ENCODE data around the gene ABCB11. TPM values are rescaled to one million over a fixed set of nuclear protein-coding genes. Genes with fewer than 3 reads are reported as not detected.

ABCB11 gene
- not detected for polyA plus RNA-seq (2012; ENCODE audit: low read depth, missing spikeins)

DNA sequence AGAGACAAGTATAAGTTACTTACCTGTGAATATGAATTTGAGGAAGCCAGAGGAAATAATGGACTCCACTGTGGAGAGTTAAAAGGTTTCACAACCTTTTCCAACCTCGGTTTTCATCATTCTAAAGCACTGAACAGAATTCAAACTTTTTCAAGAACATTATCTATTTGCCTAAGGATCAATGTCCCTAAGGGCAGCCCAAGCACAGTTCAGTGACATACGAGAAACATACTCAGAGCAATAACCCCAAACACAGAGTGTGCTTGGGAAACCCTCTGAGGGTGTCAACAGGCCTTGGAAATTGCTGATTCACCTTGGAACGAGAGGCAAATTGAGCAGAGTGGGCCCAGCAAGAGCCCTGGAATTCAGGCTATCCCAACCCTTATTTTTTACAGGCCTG, at the start of gene ABCB11:
TSS of gene ABCB11 (minus strand) at position 123 of the 400 bp plus-strand sequence. CDS start 13,199 bp downstream, outside the sequence.
- no peak for DNase-seq (ENCODE audit: insufficient read length, low spot score)
- no peak for FAIRE-seq
- no peak for TF ChIP-seq POLR2A (IDR thresholded peaks at IDR 0.05; ENCODE audit: low read depth, low read length)
- no peak for TF ChIP-seq SPI1 (IDR thresholded peaks at IDR 0.05; ENCODE audit: low read depth, low read length)
- no peak for TF ChIP-seq PAX5 (IDR thresholded peaks at IDR 0.05; ENCODE audit: insufficient read depth, low read length, severe bottlenecking)
- TF ChIP-seq POLR2AphosphoS5 (IDR thresholded peaks at IDR 0.05; ENCODE audit: low read depth, low read length) = no peak
- TF ChIP-seq TAF1 (IDR thresholded peaks at IDR 0.05; ENCODE audit: low read depth, low read length) = no peak
- no peak for TF ChIP-seq POU2F2 (IDR thresholded peaks at IDR 0.05; ENCODE audit: low read depth, low read length)

DNA sequence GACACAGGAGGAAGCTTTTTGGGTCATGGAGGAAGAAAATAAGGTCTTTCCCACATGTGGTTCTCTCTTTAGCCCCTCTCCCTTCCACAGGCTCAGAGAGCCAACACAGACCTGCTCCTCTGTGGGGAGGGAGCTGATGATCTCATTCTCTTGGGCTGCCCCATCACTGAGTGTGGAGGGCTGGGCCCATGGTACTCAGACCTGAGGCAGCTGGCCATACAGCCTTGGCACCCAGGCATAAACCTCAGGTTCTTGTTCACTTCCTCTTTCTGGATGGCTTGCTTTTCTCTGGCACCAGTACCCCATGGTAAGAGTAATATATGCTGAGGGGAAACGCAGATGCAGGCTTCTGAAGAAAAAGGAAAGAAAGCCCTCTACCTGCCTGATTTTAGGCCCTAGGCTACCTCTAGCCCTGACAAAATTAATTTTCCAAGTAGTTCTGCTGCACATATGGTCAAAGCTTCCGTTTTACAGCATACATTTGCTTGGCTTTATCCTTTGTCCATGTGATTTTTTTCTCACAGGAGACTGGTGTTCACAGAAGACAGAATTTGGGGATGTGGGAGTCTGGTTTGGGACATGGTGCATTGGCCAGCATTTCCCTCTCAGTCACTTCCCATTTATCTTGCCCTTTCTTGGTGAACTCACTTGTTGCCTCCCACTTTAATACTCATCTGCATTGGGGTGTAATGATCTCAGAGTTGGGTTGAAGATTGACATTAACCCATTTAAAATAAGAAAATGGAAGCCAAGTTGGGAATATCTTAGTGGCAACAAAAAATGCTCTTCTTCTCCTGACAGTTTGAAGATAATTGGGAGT, 49.3 kb upstream of the ABCB11 start:
- FAIRE-seq = no peak
- TF ChIP-seq PAX5 (IDR thresholded peaks at IDR 0.05; ENCODE audit: insufficient read depth, low read length, severe bottlenecking) = no peak
- peak; percentile 83 for TF ChIP-seq SPI1 (IDR thresholded peaks at IDR 0.05; ENCODE audit: low read depth, low read length)
- no peak for TF ChIP-seq POLR2A (IDR thresholded peaks at IDR 0.05; ENCODE audit: low read depth, low read length)
- TF ChIP-seq TAF1 (IDR thresholded peaks at IDR 0.05; ENCODE audit: low read depth, low read length) = no peak

DNA sequence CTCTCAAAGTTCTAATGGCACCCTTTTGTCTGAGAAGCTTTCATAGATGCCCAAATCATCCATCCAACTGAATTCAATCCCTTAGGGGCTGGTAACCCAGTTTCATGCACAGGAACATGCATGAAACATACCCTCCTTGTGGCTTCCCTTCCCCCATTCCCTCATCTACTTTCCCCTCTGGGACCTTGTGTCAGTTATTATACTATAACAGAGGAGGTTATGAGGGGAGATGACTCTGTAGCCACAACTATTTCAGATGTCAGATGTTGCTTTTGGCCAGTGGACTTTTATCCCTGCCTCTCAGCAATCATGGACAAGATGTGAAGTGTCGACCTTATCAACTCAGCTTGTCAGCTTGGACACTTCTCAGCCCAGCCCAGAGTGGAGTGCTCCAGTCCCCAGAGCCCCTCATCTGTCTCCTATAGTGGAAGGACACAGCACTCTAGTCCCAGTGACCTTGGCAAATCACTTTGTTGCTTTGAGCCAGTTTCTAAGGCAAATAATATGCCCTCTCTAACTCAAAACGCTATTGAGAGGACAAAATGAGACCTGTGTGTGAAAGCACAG, 46.6 kb upstream of the ABCB11 start:
- no peak for TF ChIP-seq SPI1 (IDR thresholded peaks at IDR 0.05; ENCODE audit: low read depth, low read length)
- TF ChIP-seq POU2F2 (IDR thresholded peaks at IDR 0.05; ENCODE audit: low read depth, low read length) = no peak
- TF ChIP-seq POLR2A (IDR thresholded peaks at IDR 0.05; ENCODE audit: low read depth, low read length) = no peak
- no peak for TF ChIP-seq PAX5 (IDR thresholded peaks at IDR 0.05; ENCODE audit: insufficient read depth, low read length, severe bottlenecking)
- no peak for TF ChIP-seq TAF1 (IDR thresholded peaks at IDR 0.05; ENCODE audit: low read depth, low read length)
- FAIRE-seq (no peak), DNase-seq (ENCODE audit: insufficient read length, low spot score) (no peak)

More for the DNA sequence above, 49.3 kb upstream of the ABCB11 start:
- DNase-seq (ENCODE audit: insufficient read length, low spot score) = no peak

DNA sequence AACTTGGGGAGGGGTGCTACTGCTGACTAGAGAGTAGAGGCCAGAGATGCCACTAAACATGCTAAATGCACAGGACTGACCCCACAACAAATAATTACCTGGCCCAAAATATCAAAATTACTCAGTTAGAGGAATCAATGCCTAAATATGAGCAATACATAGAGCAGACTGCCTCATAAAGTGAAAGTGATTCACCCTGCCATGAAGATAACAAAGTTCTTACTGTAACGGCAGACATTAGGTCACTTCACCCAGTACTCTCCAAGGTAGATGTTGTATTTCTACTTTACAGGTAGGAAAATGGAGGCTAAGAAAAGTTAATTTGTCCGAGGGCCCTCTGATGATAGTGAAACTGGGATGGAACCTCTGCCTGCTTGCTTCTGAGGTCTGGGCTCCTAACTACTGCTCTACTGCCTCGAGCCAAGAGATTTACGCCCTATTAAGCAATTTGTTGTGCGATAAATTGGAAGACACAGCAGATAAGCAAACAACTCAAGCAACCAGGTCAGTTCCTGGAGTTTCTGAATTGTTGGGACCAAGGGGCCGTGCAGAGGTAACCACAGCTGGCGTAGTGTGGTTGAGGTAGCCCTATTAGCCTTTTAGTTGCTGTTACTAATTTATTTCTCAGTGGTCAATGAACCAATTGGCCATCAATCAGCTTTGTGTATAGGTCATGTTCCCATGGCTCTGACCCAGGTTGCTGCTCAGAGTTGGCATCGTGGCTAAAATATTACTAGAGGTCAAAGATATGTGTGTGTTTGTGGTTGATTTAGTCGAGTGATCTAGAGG, 43.0 kb upstream of the ABCB11 start:
- DNase-seq (ENCODE audit: insufficient read length, low spot score) (no peak), FAIRE-seq (no peak)
- no peak for TF ChIP-seq SPI1 (IDR thresholded peaks at IDR 0.05; ENCODE audit: low read depth, low read length)
- no peak for TF ChIP-seq POLR2AphosphoS5 (IDR thresholded peaks at IDR 0.05; ENCODE audit: low read depth, low read length)
- no peak for TF ChIP-seq POU2F2 (IDR thresholded peaks at IDR 0.05; ENCODE audit: low read depth, low read length)
- no peak for TF ChIP-seq PAX5 (IDR thresholded peaks at IDR 0.05; ENCODE audit: insufficient read depth, low read length, severe bottlenecking)
- TF ChIP-seq POLR2A (IDR thresholded peaks at IDR 0.05; ENCODE audit: low read depth, low read length) = no peak
- no peak for TF ChIP-seq TAF1 (IDR thresholded peaks at IDR 0.05; ENCODE audit: low read depth, low read length)

DNA sequence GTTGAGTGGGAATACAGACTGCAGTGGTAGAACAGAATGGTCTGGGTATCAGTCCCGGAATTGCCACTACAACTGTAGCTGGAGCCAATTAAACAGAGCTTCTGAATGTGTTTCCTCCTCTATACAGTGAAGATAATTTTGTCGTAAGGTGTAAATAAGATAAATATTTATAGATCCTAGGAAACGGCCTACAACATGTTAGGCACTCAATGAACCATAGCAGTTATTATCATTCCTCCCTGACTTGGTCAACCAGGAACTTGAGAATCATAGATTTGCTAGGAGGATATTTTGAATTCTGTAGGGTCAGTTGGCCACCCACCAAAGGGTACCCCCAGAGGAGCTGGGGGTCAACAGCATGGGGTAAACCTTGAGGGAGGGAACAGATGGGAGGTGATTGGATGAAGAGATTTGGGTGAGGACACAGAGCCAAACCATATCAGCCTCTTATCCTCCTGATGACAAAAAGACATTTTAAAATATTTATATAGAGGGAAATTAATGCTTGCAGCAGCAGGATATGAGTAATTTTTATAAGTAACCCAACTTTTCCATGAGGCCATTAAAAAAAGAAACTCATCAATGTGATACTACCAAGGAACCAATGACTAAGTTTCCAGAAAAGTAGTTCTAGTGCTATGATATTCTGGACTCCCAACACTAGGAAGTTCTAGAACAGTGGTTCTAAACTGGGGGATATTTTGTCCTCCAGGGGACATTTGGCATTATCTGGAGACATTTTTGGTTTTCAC, 42.3 kb upstream of the ABCB11 start:
- no peak for TF ChIP-seq SPI1 (IDR thresholded peaks at IDR 0.05; ENCODE audit: low read depth, low read length)
- no peak for DNase-seq (ENCODE audit: insufficient read length, low spot score)
- FAIRE-seq = no peak

DNA sequence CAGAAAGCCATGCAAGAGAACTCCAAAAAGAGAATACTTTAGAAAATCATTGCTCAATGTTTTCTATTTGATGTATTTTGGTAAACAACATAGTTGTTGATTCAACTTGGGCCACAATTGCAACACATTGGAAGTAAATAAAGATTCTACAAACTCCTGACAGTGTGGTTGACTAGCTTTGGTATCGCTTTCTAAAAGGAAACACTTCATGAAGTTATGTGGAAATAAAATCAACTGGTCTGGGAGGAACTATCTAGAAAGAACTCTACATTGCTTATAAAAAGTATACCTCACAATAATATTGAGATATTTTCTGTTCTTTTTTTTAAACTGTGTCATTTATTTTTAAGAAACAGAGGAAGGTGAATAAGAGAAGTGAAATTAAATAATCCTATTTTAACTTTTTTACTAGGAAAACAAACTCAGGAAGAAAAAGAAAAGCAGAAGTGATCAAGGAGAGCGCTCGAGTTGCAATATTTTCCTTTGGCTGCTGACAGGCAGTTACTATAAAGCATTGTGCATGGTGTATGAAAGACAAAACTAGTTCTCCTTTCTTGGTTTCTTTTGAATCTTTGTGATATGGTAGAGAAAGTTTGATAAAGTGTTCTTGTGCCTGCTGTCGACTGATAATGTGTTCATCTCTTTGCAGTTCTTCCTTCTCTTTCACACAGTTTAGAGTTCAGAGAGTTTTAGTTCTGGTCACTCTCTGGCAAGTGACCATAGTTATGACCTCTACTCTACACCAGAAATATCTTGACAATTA, 41.2 kb upstream of the ABCB11 start:
- TF ChIP-seq TAF1 (IDR thresholded peaks at IDR 0.05; ENCODE audit: low read depth, low read length) (no peak), SPI1 (IDR thresholded peaks at IDR 0.05; ENCODE audit: low read depth, low read length) (peak; percentile 60; the same call in 1 of the 2 replicates)
- FAIRE-seq (no peak), DNase-seq (ENCODE audit: insufficient read length, low spot score) (no peak)

DNA sequence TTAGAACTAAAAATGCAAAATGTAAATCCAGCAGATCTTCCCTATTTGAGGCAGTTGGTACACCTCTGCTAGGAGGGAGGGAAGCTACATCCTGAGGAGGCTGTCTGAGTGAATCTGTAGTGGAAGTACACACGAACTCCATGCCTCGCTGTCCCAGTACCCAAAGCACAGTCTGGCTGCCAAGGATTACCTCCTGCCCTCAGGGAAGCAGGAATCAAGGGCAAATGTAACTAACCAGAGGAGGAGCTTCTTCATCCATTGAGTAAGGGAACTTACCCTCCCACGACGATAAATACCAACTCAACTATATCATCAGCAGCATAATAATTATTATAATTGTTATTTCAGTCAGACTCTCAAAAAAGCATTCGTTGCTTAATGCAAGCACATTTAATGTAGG, 40.3 kb upstream of the ABCB11 start:
- FAIRE-seq = no peak
- no peak for TF ChIP-seq POLR2AphosphoS5 (IDR thresholded peaks at IDR 0.05; ENCODE audit: low read depth, low read length)

DNA sequence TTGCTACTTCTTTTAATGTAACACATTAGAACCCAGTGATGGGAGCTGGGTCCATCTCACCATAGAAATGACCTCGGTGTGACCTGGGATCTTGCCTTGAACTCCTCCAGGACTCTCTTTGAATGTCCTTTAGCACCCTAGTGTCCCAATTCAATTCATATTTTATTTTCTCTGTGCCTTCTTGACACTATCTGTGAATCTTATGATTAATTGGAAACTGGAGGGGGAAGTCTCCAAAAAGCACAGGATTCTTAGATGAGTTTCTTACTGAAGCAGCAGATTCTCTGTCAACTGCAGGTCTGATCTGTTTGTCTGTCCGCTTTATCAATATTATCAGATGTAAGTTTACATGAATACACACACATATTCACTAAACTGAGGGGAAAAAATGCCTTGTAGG, 38.7 kb upstream of the ABCB11 start:
- TF ChIP-seq PAX5 (IDR thresholded peaks at IDR 0.05; ENCODE audit: insufficient read depth, low read length, severe bottlenecking) (no peak), POLR2AphosphoS5 (IDR thresholded peaks at IDR 0.05; ENCODE audit: low read depth, low read length) (no peak), POU2F2 (IDR thresholded peaks at IDR 0.05; ENCODE audit: low read depth, low read length) (no peak), POLR2A (IDR thresholded peaks at IDR 0.05; ENCODE audit: low read depth, low read length) (no peak), TAF1 (IDR thresholded peaks at IDR 0.05; ENCODE audit: low read depth, low read length) (no peak), SPI1 (IDR thresholded peaks at IDR 0.05; ENCODE audit: low read depth, low read length) (no peak)
- no peak for DNase-seq (ENCODE audit: insufficient read length, low spot score)
- no peak for FAIRE-seq

More for the DNA sequence above, 40.3 kb upstream of the ABCB11 start:
- DNase-seq (ENCODE audit: insufficient read length, low spot score) = no peak

DNA sequence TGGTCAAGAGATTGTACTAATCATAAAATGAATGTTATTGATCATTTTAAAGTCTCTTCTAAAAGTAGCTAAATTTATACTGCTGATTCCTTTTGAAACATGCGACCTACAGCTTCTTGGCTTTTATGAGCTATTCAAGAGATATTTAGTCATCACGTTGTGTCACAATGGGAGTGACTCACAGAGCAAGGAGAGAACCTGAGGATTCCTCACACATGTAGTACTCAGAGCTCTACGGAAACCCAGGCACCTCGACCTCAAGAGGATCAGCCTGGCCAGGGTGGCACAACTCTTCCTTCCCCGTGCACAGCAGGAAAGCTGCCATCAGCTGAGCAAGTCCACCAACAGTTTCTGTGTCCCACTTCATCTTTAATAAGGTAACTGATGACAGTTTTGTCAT, 38.2 kb upstream of the ABCB11 start, which contains the start of gene DHRS9:
TSS of gene DHRS9 (plus strand) at position 223 of the 400 bp plus-strand sequence. CDS start 12,019 bp downstream, outside the sequence.
- TF ChIP-seq POLR2AphosphoS5 (IDR thresholded peaks at IDR 0.05; ENCODE audit: low read depth, low read length) (no peak), PAX5 (IDR thresholded peaks at IDR 0.05; ENCODE audit: insufficient read depth, low read length, severe bottlenecking) (no peak), POLR2A (IDR thresholded peaks at IDR 0.05; ENCODE audit: low read depth, low read length) (no peak), TAF1 (IDR thresholded peaks at IDR 0.05; ENCODE audit: low read depth, low read length) (no peak), POU2F2 (IDR thresholded peaks at IDR 0.05; ENCODE audit: low read depth, low read length) (no peak), SPI1 (IDR thresholded peaks at IDR 0.05; ENCODE audit: low read depth, low read length) (no peak)
- FAIRE-seq (no peak), DNase-seq (ENCODE audit: insufficient read length, low spot score) (no peak)

Data from GM12891 (cell line).